ENCODE data around the gene PGP.

DNA sequence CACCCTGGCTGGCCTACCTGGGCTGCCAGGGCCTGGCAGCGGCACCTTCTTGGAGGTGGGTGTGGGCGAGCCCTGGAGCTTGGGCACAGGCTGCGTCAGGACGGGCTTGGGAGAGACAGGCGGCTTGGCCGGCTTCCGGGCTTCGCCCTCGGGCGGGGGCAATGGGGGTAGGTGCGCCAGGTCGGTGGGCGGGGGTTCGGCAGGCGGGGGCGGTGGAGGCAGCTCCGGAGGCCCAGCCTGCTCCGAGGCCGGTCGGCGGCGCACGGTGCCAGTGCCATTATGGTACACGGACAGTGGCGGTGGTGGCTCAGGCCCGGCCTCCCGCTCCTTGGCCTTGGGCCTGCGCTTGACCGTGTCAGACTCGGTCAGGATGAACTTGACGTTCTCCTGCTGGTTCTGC, 35.1 kb downstream of the PGP start:
- TF ChIP-seq POLR2AphosphoS5 (IDR thresholded peaks at IDR 0.05; ENCODE audit: borderline replicate concordance, low read depth, low read length), result no peak
- TF ChIP-seq EZH2 (IDR thresholded peaks at IDR 0.05), result no peak

All from SK-N-MC (cell line).